GOT3 (cell line): ENCODE measurements around the gene SUN2.

Experiments
- DNase-seq: peaks from one replicate; lab custom pipeline; 2025; ENCODE audit warnings: mixed read lengths; lab: John Stamatoyannopoulos, UW

SUN2 gene

GRCh38 chr22:38716271-38716670 is 39.5 kb downstream of the SUN2 start:
- no peak for DNase-seq

GRCh38 chr22:38715852-38716251 is 39.9 kb downstream of the SUN2 start:
- no peak for DNase-seq

GRCh38 chr22:38715176-38715764 is 40.5 kb downstream of the SUN2 start:
- DNase-seq: no peak

- DNase-seq: no peak
These were observed 41.9 kb downstream of the SUN2 start for GRCh38 chr22:38713921-38714320.

GRCh38 chr22:38712486-38713207 is 43.2 kb downstream of the SUN2 start:
- DNase-seq: no peak

- no peak for DNase-seq
These were observed 44.9 kb downstream of the SUN2 start for GRCh38 chr22:38710866-38711265.

- DNase-seq: no peak
These were observed 45.4 kb downstream of the SUN2 start for GRCh38 chr22:38710351-38710750.

GRCh38 chr22:38709306-38709705 is 46.5 kb downstream of the SUN2 start:
- DNase-seq: no peak

GRCh38 chr22:38707984-38708383 is 47.8 kb downstream of the SUN2 start:
- DNase-seq: no peak

GRCh38 chr22:38707346-38707745 is 48.5 kb downstream of the SUN2 start:
- DNase-seq: no peak

- no peak for DNase-seq
These were observed 49.0 kb downstream of the SUN2 start for GRCh38 chr22:38706901-38707195.

GRCh38 chr22:38706101-38706900 is 49.5 kb downstream of the SUN2 start:
- DNase-seq: no peak

GRCh38 chr22:38705235-38706100 is 50.3 kb downstream of the SUN2 start, which contains the start of gene GTPBP1:
Gene GTPBP1, plus strand, starts transcription at chr22:38705944. Its CDS starts 12 bp downstream, at chr22:38705956.
- peak; percentile 94 for DNase-seq

- DNase-seq: no peak
These were observed 51.1 kb downstream of the SUN2 start for GRCh38 chr22:38704654-38705234.

GRCh38 chr22:38700789-38701628 is 54.8 kb downstream of the SUN2 start, which contains the start of gene JOSD1:
Gene JOSD1, minus strand, starts transcription at chr22:38700943. Its CDS starts 956 bp downstream, at chr22:38699987.
- peak; percentile 77 for DNase-seq

GRCh38 chr22:38700270-38700788 is 55.5 kb downstream of the SUN2 start:
- peak; percentile 38 for DNase-seq

GRCh38 chr22:38699784-38700183 is 56.0 kb downstream of the SUN2 start:
- DNase-seq: no peak

GRCh38 chr22:38699143-38699542 is 56.7 kb downstream of the SUN2 start:
- DNase-seq: no peak

- no peak for DNase-seq
These were observed 57.2 kb downstream of the SUN2 start for GRCh38 chr22:38698407-38699094.
